Neuronal stem cell (in vitro differentiated cells): ENCODE results near the gene PAFAH1B1.
A peak's percentile ranks its signal among the peaks of the same experiment; 100 is the strongest.

Source experiments
- DNase-seq: peaks from one replicate; pipeline ENCODE4 v3.0.0-alpha.2; 2013; ENCODE audit warnings: low spot score
- H2AFZ ChIP-seq: one replicate; pipeline ENCODE4 v1.6.1; 2013; ENCODE audit warnings: mild to moderate bottlenecking, low read length, inconsistent platforms
- H2AK5ac ChIP-seq: 2 replicates; pipeline ENCODE4 v1.6.1; 2013; ENCODE audit warnings: low read depth, mild to moderate bottlenecking, inconsistent platforms, low read length, moderate library complexity, mixed read lengths
- H2BK120ac ChIP-seq: 2 replicates; pipeline ENCODE4 v1.6.1; 2013; ENCODE audit warnings: low read depth, mild to moderate bottlenecking, inconsistent platforms, low read length, moderate library complexity, mixed read lengths
- H2BK12ac ChIP-seq: one replicate; pipeline ENCODE4 v1.6.1; 2013; ENCODE audit warnings: low read length, inconsistent platforms
- H2BK15ac ChIP-seq: 2 replicates; pipeline ENCODE4 v1.6.1; 2013; ENCODE audit warnings: mild to moderate bottlenecking, low read length, inconsistent platforms, mixed read lengths
- H2BK5ac ChIP-seq: one replicate; pipeline ENCODE4 v1.6.1; 2013; ENCODE audit warnings: inconsistent platforms, mild to moderate bottlenecking, low read length, moderate library complexity
- H3K14ac ChIP-seq: one replicate; pipeline ENCODE4 v1.6.1; 2013; ENCODE audit warnings: low read length, inconsistent platforms
- H3K18ac ChIP-seq: 2 replicates; pipeline ENCODE4 v1.6.1; 2013; ENCODE audit warnings: low read length, inconsistent platforms
- H3K23ac ChIP-seq: 2 replicates; pipeline ENCODE4 v1.6.1; 2013; ENCODE audit warnings: low read depth, mild to moderate bottlenecking, mixed read lengths, low read length, inconsistent platforms; ENCODE audit not compliant: poor library complexity
- H3K27ac ChIP-seq: replicated peaks from 3 replicates; pipeline ENCODE4 v1.5.1; 2013; ENCODE audit warnings: low read length, inconsistent platforms
- H3K27me3 ChIP-seq, 3 experiments: 2 replicates each; pipeline ENCODE4 v1.6.1; 2013; ENCODE audit warnings: low read length in 3 of 3, mild to moderate bottlenecking in 2 of 3, inconsistent platforms in 1 of 3, low read depth in 1 of 3, mixed read lengths in 1 of 3, moderate library complexity in 1 of 3; ENCODE audit not compliant: control insufficient read depth in 3 of 3, insufficient read depth in 3 of 3
- H3K36me3 ChIP-seq, 2 donors: replicated peaks in 1 of 2; 2 replicates each; pipeline ENCODE4 v1.6.1; 2013; ENCODE audit warnings: low read length in 2 of 2; ENCODE audit not compliant: control insufficient read depth in 2 of 2, insufficient read depth in 2 of 2
- H3K4ac ChIP-seq: 2 replicates; pipeline ENCODE4 v1.6.1; 2013; ENCODE audit warnings: inconsistent platforms, mild to moderate bottlenecking, low read length, moderate library complexity
- H3K4me1 ChIP-seq, 2 donors: 1 replicate in 1 of 2; 2 replicates in 1 of 2; pipeline ENCODE4 v1.6.1; 2013; ENCODE audit warnings: low read length in 2 of 2, low read depth in 1 of 2; ENCODE audit not compliant: control insufficient read depth in 2 of 2, insufficient read depth in 1 of 2
- H3K4me2 ChIP-seq: one replicate; pipeline ENCODE4 v1.6.1; 2013; ENCODE audit warnings: mild to moderate bottlenecking, low read length, inconsistent platforms; ENCODE audit not compliant: insufficient read depth, poor library complexity, severe bottlenecking
- H3K4me3 ChIP-seq, 2 donors: 2 replicates each; pipeline ENCODE4 v1.5.1; 2013; ENCODE audit warnings: low read length in 2 of 2, mild to moderate bottlenecking in 2 of 2, inconsistent platforms in 1 of 2, moderate library complexity in 1 of 2
- H3K79me1 ChIP-seq: one replicate; pipeline ENCODE4 v1.6.1; 2013; ENCODE audit warnings: low read depth, mild to moderate bottlenecking, inconsistent platforms, low read length, moderate library complexity
- H3K9ac ChIP-seq: one replicate; pipeline ENCODE4 v1.6.1; 2013; ENCODE audit warnings: mild to moderate bottlenecking, low read depth, low read length, inconsistent platforms; ENCODE audit not compliant: poor library complexity
- H3K9me3 ChIP-seq, 2 donors: replicated peaks in 1 of 2; 2 replicates each; pipeline versions ENCODE3 to v1.6.1; 2013; ENCODE audit warnings: low read length in 2 of 2, mild to moderate bottlenecking in 2 of 2, inconsistent platforms in 1 of 2, low read depth in 1 of 2, mixed read lengths in 1 of 2, moderate library complexity in 1 of 2; ENCODE audit not compliant: control insufficient read depth in 2 of 2, insufficient read depth in 1 of 2
- H4K8ac ChIP-seq: one replicate; pipeline ENCODE4 v1.6.1; 2013; ENCODE audit warnings: low read depth, mild to moderate bottlenecking, inconsistent platforms, low read length, moderate library complexity
- H4K91ac ChIP-seq: one replicate; pipeline ENCODE4 v1.6.1; 2013; ENCODE audit warnings: low read length, low read depth, mild to moderate bottlenecking, inconsistent platforms; ENCODE audit not compliant: poor library complexity
- WGBS, 2 donors: extraction: QIAGEN DNeasy Blood & Tissue Kit; methylation state at CpG; one replicate each; pipeline ENCODE4 v1.1.7; 2013; ENCODE audit warnings: missing lambda C conversion rate in 2 of 2, mixed read lengths in 1 of 2; ENCODE audit not compliant: insufficient read length in 2 of 2, insufficient replicate concordance in 1 of 2; ENCODE audit errors: extremely low coverage in 2 of 2; 5-methylcytosine and 5-hydroxymethylcytosine counted together

The PAFAH1B1 gene

DNA sequence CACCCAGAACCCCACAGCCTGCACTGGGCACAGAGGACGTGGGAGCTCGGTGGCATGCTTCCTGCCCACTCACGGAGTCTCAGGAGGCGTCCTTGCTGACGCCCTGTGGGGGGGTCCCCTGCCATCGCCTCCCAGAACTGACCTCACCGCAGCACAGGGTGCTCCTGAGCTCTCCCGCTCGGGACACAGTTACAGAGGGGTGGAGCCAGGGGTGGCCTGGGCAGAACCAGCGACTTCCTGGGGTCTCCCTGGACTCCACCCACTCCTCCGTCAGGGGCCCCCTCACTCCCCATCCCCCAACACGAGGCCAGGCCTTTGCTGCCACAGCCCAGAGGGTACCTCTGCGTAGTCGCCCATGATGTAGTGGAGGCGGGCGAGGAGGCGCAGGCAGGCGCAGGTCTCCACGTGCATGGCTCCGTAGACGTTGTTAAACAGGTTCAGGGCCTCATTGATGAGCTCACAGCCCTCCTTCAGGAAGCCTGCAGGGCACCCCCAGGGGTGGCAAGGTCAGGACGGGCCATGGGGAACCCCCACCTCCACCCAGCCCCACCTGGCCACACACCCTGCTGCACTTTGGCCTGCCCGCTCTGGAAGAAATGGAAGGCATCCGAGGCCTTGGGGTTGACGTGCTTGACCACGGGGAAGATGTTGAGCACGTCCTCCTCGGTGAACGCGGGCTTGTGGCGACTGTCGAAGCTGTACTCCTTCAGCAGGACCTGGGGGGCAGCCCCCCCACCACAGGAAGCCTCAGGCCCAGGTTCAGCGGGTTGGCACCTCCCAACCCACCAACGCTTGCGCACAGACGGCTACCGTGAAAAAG is 100.3 kb downstream of the PAFAH1B1 start:
- no peak overlapping the region for H2BK12ac ChIP-seq
- peaks cover 3% of the 10 kb centered on the region for H3K79me1 ChIP-seq
- peak overlapping the region; percentile 80 for H3K23ac ChIP-seq
- no peak overlapping the region for H3K18ac ChIP-seq
- WGBS, 2 donors: no CpG with 5 or more reads among the region's 37 CpGs
- H2BK5ac ChIP-seq: no peak overlapping the region
- peaks cover 13 to 65% of the 10 kb centered on the region in 2 donors for H3K36me3 ChIP-seq
- no peak overlapping the region for H3K14ac ChIP-seq
- H3K27me3 ChIP-seq: no peaks in the 10 kb centered on the region
- H2BK120ac ChIP-seq: no peak overlapping the region
- DNase-seq: no peak
- no peak overlapping the region for H3K9ac ChIP-seq
- H2AFZ ChIP-seq: no peak overlapping the region
- H3K4me1 ChIP-seq: no peaks in the 10 kb centered on the region
- H4K8ac ChIP-seq: no peak overlapping the region
- H2BK15ac ChIP-seq: no peak overlapping the region
- H3K9me3 ChIP-seq: peaks cover 0 to 1% of the 10 kb centered on the region in 2 donors
- H3K27ac ChIP-seq: no peak overlapping the region
- peak overlapping the region in 1 of 2 donors; percentile 28 for H3K4me3 ChIP-seq
- H2AK5ac ChIP-seq: no peak overlapping the region
- no peak overlapping the region for H3K4ac ChIP-seq
- H4K91ac ChIP-seq: no peak overlapping the region
- H3K4me2 ChIP-seq: no peak overlapping the region

- no peaks in the 10 kb centered on the region for H3K4me1 ChIP-seq
- no peak overlapping the region for H3K4me3 ChIP-seq
- H3K9ac ChIP-seq: no peak overlapping the region
- no peaks in the 10 kb centered on the region for H3K27me3 ChIP-seq
- peaks cover 13 to 66% of the 10 kb centered on the region in 2 donors for H3K36me3 ChIP-seq
- DNase-seq: no peak
- peak overlapping the region; percentile 38 for H3K14ac ChIP-seq
- no peak overlapping the region for H3K27ac ChIP-seq
- no peak overlapping the region for H2BK12ac ChIP-seq
- no peak overlapping the region for H4K8ac ChIP-seq
- H4K91ac ChIP-seq: no peak overlapping the region
- H3K4ac ChIP-seq: no peak overlapping the region
- H2AK5ac ChIP-seq: no peak overlapping the region
- H3K9me3 ChIP-seq: peaks cover 0 to 1% of the 10 kb centered on the region in 2 donors
- H2AFZ ChIP-seq: no peak overlapping the region
- H3K79me1 ChIP-seq: peaks cover 3% of the 10 kb centered on the region
- WGBS, 2 donors: no CpG with 5 or more reads among the region's 42 CpGs
- H3K18ac ChIP-seq: no peak overlapping the region
- no peak overlapping the region for H2BK5ac ChIP-seq
- no peak overlapping the region for H2BK15ac ChIP-seq
- no peak overlapping the region for H2BK120ac ChIP-seq
- H3K4me2 ChIP-seq: no peak overlapping the region
- no peak overlapping the region for H3K23ac ChIP-seq
Measured at GRCh38 chr17:2694381-2695242, 101.2 kb downstream of the PAFAH1B1 start.

DNA sequence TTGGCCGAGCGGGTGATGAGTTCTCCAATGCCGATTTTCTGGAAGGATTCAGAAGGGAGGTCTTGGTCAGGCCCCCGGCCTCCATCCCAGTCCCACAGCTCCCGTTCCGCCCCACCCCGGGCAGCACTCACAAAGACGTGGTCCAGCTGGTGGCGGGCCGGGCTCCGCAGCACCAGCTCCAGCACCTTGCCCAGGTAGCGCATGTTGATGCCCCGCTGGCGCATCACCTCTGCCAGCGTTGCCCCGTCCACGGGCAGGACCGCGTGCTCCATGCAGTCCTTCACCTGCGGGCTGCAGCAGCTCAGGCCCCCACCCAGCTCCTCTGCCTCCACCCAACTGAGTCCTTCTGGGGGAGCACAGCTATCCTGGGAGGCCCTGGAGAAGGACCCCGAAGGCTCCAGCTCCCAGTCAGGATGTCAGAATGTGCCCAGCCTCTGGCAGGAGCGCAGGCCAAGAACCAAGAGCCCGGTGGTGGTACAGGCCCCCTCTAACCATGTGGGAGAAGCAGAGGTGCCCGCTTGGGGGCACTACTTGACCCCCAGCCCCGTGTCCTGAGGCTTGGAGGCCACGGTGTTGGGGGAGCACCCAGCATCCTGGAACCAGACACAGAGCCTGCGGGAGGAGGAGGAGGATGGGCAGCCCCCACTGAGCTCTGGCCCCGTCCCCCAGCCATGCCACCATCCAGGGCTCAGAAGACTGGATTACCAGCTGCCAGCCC is 101.9 kb downstream of the PAFAH1B1 start:
- H2BK12ac ChIP-seq: no peak overlapping the region
- no CpG with 5 or more reads among the region's 28 CpGs for WGBS, 2 donors
- H2AFZ ChIP-seq: no peak overlapping the region
- DNase-seq: no peak
- no peak overlapping the region for H3K27ac ChIP-seq
- no peak overlapping the region for H3K4me2 ChIP-seq
- no peak overlapping the region for H3K4me3 ChIP-seq
- peak overlapping the region; percentile 70 for H3K9ac ChIP-seq
- no peak overlapping the region for H2BK5ac ChIP-seq
- no peak overlapping the region for H4K8ac ChIP-seq
- peak overlapping the region; percentile 38 for H3K14ac ChIP-seq
- no peak overlapping the region for H2BK120ac ChIP-seq
- no peaks in the 10 kb centered on the region for H3K27me3 ChIP-seq
- peaks cover 0 to 1% of the 10 kb centered on the region in 2 donors for H3K9me3 ChIP-seq
- no peak overlapping the region for H2BK15ac ChIP-seq
- H3K79me1 ChIP-seq: peaks cover 3% of the 10 kb centered on the region
- H3K4ac ChIP-seq: no peak overlapping the region
- no peak overlapping the region for H2AK5ac ChIP-seq
- H3K4me1 ChIP-seq: no peaks in the 10 kb centered on the region
- H4K91ac ChIP-seq: no peak overlapping the region
- no peak overlapping the region for H3K23ac ChIP-seq
- no peak overlapping the region for H3K18ac ChIP-seq
- peaks cover 13 to 73% of the 10 kb centered on the region in 2 donors for H3K36me3 ChIP-seq
